Skeletal muscle satellite cell (primary cell): ENCODE measurements around the gene ENPP4. TPM values are rescaled to one million over a fixed set of nuclear protein-coding genes. Genes with fewer than 3 reads are reported as not detected.
"Not testable (repeated sequence)": the region's sequence is repeated elsewhere in the genome, so short reads cannot be mapped to it uniquely, and the experiment has no call there.

ENCODE experiments used
- H3K27me3 ChIP-seq: 2 replicates; pipeline ENCODE4 v1.7.0; 2013; ENCODE audit warnings: low read length; ENCODE audit not compliant: control insufficient read depth, insufficient read depth
- H3K36me3 ChIP-seq: 2 replicates; pipeline ENCODE4 v1.7.0; 2013; ENCODE audit warnings: mild to moderate bottlenecking, control low read depth, low read length; ENCODE audit not compliant: insufficient read depth
- H3K4me1 ChIP-seq: 2 replicates; pipeline ENCODE4 v1.7.0; 2013; ENCODE audit warnings: low read length; ENCODE audit not compliant: control insufficient read depth, insufficient read depth
- H3K4me2 ChIP-seq: 2 replicates; pipeline ENCODE4 v1.7.0; 2013; ENCODE audit warnings: mild to moderate bottlenecking, low read length
- H3K4me3 ChIP-seq: 2 replicates; pipeline ENCODE4 v1.7.0; 2013; ENCODE audit warnings: low read length
- H3K9ac ChIP-seq: 2 replicates; pipeline ENCODE4 v1.7.0; 2013; ENCODE audit warnings: mild to moderate bottlenecking, low read depth, low read length, moderate library complexity
- H3K9me3 ChIP-seq: replicated peaks from 2 replicates; pipeline ENCODE4 v1.7.0; 2013; ENCODE audit warnings: mild to moderate bottlenecking, control low read depth, low read length
- total RNA-seq: library from RNA; depleted of rRNA; stranded (reverse); fragments of >200 nt; gene quantifications from 2 replicates; pipeline ENCODE4 v1.2.3, GENCODE V29; 2012; rRNA removed

The ENPP4 gene
- total RNA-seq: 13.2 and 14.0 TPM in 2 replicates

GRCh38 chr6:46129629-46130511, at the start of gene ENPP4:
TSS of gene ENPP4 (plus strand) at chr6:46129989. CDS start at chr6:46139584, 9,595 bp downstream.
- no peaks in the 10 kb centered on the region for H3K9me3 ChIP-seq
- peaks cover 32% of the 10 kb centered on the region for H3K27me3 ChIP-seq
- H3K4me1 ChIP-seq: no peaks in the 10 kb centered on the region
- peak within 1 kb of the TSS; percentile 87 for H3K4me3 ChIP-seq
- peak within 1 kb of the TSS; percentile 69 for H3K9ac ChIP-seq
- H3K36me3 ChIP-seq: no peaks in the 10 kb centered on the region
- H3K4me2 ChIP-seq: peak within 1 kb of the TSS; percentile 93

GRCh38 chr6:46080111-46080510, 49.7 kb upstream of the ENPP4 start:
- Histone ChIP-seq H3K9ac (no peak overlapping the region), H3K36me3 (no peaks in the 10 kb centered on the region), H3K9me3 (no peaks in the 10 kb centered on the region), H3K4me2 (no peak overlapping the region), H3K27me3 (peaks cover 18% of the 10 kb centered on the region), H3K4me3 (no peak overlapping the region), H3K4me1 (no peaks in the 10 kb centered on the region)

GRCh38 chr6:46085688-46086087, 44.1 kb upstream of the ENPP4 start:
- H3K36me3 ChIP-seq, H3K9ac ChIP-seq, H3K4me2 ChIP-seq, H3K4me3 ChIP-seq, H3K9me3 ChIP-seq, H3K4me1 ChIP-seq: not testable (repeated sequence)
- peaks cover 27% of the 10 kb centered on the region for H3K27me3 ChIP-seq

- Histone ChIP-seq H3K9ac (no peak overlapping the region), H3K9me3 (peaks cover 3% of the 10 kb centered on the region), H3K36me3 (no peaks in the 10 kb centered on the region), H3K4me2 (no peak overlapping the region), H3K4me1 (no peaks in the 10 kb centered on the region), H3K4me3 (no peak overlapping the region), H3K27me3 (peaks cover 17% of the 10 kb centered on the region)
These were observed 39.4 kb upstream of the ENPP4 start for GRCh38 chr6:46090115-46091079.

- H3K36me3 ChIP-seq: no peaks in the 10 kb centered on the region
- peaks cover 17% of the 10 kb centered on the region for H3K27me3 ChIP-seq
- H3K9ac ChIP-seq: no peak overlapping the region
- no peak overlapping the region for H3K4me2 ChIP-seq
- H3K4me3 ChIP-seq: no peak overlapping the region
- no peaks in the 10 kb centered on the region for H3K4me1 ChIP-seq
- H3K9me3 ChIP-seq: peaks cover 3% of the 10 kb centered on the region
These were observed 38.7 kb upstream of the ENPP4 start for GRCh38 chr6:46091080-46091478.

GRCh38 chr6:46095251-46095650, 34.5 kb upstream of the ENPP4 start:
- peaks cover 4% of the 10 kb centered on the region for H3K27me3 ChIP-seq

GRCh38 chr6:46097366-46097765, 32.4 kb upstream of the ENPP4 start:
- peaks cover 3% of the 10 kb centered on the region for H3K9me3 ChIP-seq
- H3K4me2 ChIP-seq: no peak overlapping the region
- H3K4me1 ChIP-seq: no peaks in the 10 kb centered on the region

More at GRCh38 chr6:46095251-46095650, 34.5 kb upstream of the ENPP4 start:
- H3K36me3 ChIP-seq: no peaks in the 10 kb centered on the region
- no peak overlapping the region for H3K4me3 ChIP-seq
- peaks cover 3% of the 10 kb centered on the region for H3K9me3 ChIP-seq
- no peaks in the 10 kb centered on the region for H3K4me1 ChIP-seq
- H3K9ac ChIP-seq: no peak overlapping the region
- no peak overlapping the region for H3K4me2 ChIP-seq

GRCh38 chr6:46098678-46099077, 31.1 kb upstream of the ENPP4 start:
- no peak overlapping the region for H3K4me2 ChIP-seq
- no peak overlapping the region for H3K4me3 ChIP-seq
- peaks cover 6% of the 10 kb centered on the region for H3K27me3 ChIP-seq
- H3K4me1 ChIP-seq: no peaks in the 10 kb centered on the region
- peaks cover 3% of the 10 kb centered on the region for H3K9me3 ChIP-seq
- H3K36me3 ChIP-seq: no peaks in the 10 kb centered on the region
- H3K9ac ChIP-seq: no peak overlapping the region

More at GRCh38 chr6:46097366-46097765, 32.4 kb upstream of the ENPP4 start:
- H3K27me3 ChIP-seq: peaks cover 6% of the 10 kb centered on the region
- no peak overlapping the region for H3K9ac ChIP-seq
- no peak overlapping the region for H3K4me3 ChIP-seq
- H3K36me3 ChIP-seq: no peaks in the 10 kb centered on the region

- H3K4me3 ChIP-seq: no peak overlapping the region
- H3K9me3 ChIP-seq: peaks cover 1% of the 10 kb centered on the region
- H3K4me1 ChIP-seq: no peaks in the 10 kb centered on the region
- H3K27me3 ChIP-seq: peaks cover 6% of the 10 kb centered on the region
- H3K4me2 ChIP-seq: no peak overlapping the region
- H3K36me3 ChIP-seq: no peaks in the 10 kb centered on the region
- H3K9ac ChIP-seq: no peak overlapping the region
These were observed 29.8 kb upstream of the ENPP4 start for GRCh38 chr6:46099952-46100351.

- no peaks in the 10 kb centered on the region for H3K9me3 ChIP-seq
- H3K4me1 ChIP-seq: no peaks in the 10 kb centered on the region
- H3K4me3 ChIP-seq: no peak overlapping the region
- H3K36me3 ChIP-seq: no peaks in the 10 kb centered on the region
- no peak overlapping the region for H3K9ac ChIP-seq
- no peak overlapping the region for H3K4me2 ChIP-seq
- peaks cover 6% of the 10 kb centered on the region for H3K27me3 ChIP-seq
These were observed 27.7 kb upstream of the ENPP4 start for GRCh38 chr6:46102123-46102522.

- Histone ChIP-seq H3K27me3 (peaks cover 4% of the 10 kb centered on the region), H3K9me3 (no peaks in the 10 kb centered on the region), H3K4me1 (no peaks in the 10 kb centered on the region), H3K4me2 (no peak overlapping the region), H3K36me3 (no peaks in the 10 kb centered on the region), H3K9ac (no peak overlapping the region), H3K4me3 (no peak overlapping the region)
These were observed 26.2 kb upstream of the ENPP4 start for GRCh38 chr6:46103441-46104115.
